GM19397 (cell line): ENCODE results near the gene ADGRF4.
"Not testable (repeated sequence)": the region's sequence is repeated elsewhere in the genome, so short reads cannot be mapped to it uniquely, and the experiment has no call there.

Source experiments
- ATAC-seq: cut with Tn5 transposase; IDR thresholded peaks from one replicate; pipeline ENCODE4 v1.9.1; 2021; ENCODE audit warnings: mild to moderate bottlenecking, moderate library complexity; ENCODE audit not compliant: unreplicated experiment

ADGRF4 gene

GRCh38 chr6:47733879-47734558 lies 35.6 kb downstream of the ADGRF4 start:
- ATAC-seq, result no peak

GRCh38 chr6:47734831-47735481 lies 36.6 kb downstream of the ADGRF4 start:
- ATAC-seq, result no peak

DNA sequence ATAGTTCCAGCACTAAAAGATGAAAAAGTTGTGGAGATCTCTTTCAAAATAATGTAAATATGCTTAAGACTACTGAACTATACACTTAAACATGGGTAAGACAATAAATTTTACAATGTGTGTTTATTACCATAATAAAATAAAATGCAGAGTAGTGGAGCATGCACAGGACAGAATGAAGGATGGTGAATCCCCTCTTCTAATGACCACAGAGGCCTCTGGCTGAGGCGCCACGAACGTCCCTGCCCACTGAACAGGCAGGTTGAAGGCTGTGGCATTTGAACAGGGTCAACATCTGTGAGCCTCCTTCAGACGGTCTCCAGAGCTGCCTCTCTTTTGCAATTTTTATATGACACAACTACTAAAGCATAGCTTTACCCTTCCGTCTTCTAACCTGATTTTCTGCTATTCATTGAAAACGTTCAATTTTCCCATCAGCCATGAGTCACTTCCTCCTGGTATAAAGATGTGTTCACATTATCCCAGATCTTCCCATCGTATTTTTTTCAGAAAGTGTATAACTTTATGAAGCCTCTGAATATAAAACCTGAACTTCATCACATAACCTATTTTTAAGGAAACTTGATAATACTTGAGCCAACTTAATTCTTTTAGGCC lies 37.8 kb downstream of the ADGRF4 start:
- ATAC-seq, result no peak

DNA sequence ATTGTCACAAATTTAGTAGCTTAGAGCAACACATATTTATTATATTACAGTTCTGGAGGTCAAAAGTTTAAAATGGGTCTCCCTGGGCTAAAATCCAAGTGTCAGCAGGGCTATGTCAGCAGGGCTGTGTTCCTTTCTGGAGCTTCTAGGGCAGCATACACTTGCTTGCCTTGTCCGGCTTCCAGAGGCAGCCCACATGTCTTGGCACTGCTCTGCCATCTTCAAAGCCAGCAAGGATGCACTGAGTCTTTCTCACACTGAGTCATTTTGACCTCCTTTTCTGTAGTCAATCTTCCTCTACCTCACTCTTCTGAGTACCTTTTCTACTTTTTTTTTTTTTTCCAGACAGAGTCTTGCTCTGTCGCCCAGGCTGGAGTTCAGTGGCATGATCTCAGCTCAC lies 39.0 kb downstream of the ADGRF4 start:
- ATAC-seq, result no peak

GRCh38 chr6:47740714-47741113 lies 42.3 kb downstream of the ADGRF4 start:
- no peak for ATAC-seq

- ATAC-seq, result no peak
Observed at GRCh38 chr6:47741807-47742206, 43.4 kb downstream of the ADGRF4 start.

GRCh38 chr6:47743744-47744143 lies 45.4 kb downstream of the ADGRF4 start:
- ATAC-seq, result no peak

DNA sequence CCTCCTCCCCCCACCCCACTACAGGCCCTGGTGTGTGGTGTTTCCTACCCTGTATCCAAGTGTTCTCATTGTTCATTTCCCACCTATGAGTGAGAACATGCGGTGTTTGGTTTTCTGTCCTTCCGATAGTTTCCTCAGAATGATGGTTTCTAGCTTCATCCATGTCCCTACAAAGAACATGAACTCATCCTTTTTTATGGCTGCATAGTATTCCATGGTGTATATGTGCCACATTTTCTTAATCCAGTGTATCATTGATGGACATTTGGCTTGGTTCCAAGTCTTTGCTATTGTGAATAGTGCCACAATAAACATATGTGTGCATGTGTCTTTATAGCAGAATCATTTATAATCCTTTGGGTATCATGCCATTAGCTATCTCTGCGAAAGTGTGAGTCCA lies 46.9 kb downstream of the ADGRF4 start:
- not testable (repeated sequence) for ATAC-seq

DNA sequence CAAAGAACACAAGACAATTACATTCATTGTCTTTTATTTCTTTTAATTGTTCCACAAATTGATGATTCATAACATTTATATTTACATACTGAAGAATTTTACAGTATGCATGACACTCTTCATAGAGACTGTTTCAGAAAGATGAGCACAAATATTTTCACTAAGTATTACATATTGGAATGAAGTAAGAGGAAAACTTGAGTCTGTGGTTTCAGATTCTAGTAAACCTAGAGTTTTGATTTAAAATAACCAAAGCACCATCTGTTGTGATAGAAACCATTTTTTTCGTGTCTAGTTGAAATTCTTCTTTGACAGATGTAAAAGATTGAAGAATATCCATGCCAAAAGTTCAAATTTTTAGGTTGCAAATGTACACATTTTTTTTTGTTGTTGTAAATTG lies 51.4 kb downstream of the ADGRF4 start:
- ATAC-seq, result no peak

- ATAC-seq, result no peak
Observed at GRCh38 chr6:47752801-47753200, 54.4 kb downstream of the ADGRF4 start.

DNA sequence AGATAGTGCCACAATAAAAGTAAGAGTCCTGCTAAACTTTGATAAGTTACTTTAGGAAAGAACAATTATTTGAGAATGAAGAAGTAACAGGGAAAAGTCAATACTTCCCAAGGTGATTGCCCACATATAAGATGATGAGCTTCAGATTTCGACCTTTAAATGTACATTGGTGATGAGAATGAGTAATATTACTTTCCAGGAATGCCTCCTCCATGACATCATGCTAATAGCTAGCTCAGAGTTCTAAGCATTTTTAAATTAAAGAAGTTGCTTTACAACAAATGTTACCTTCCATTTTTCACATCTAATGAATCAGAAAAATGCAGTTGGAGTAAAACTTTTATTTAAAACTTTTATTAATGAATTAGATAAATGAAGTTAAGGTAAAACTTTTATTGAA lies 61.0 kb downstream of the ADGRF4 start:
- no peak for ATAC-seq

GRCh38 chr6:47762502-47762901 lies 64.1 kb downstream of the ADGRF4 start:
- ATAC-seq, result no peak

GRCh38 chr6:47766445-47766844 lies 68.1 kb downstream of the ADGRF4 start:
- no peak for ATAC-seq

- no peak for ATAC-seq
Observed at GRCh38 chr6:47767102-47767501, 68.7 kb downstream of the ADGRF4 start.

- ATAC-seq, result no peak
Observed at GRCh38 chr6:47769982-47770381, 71.6 kb downstream of the ADGRF4 start.
